HG02840 (cell line): Measurements from ENCODE around the gene PRDX4.
A peak's percentile ranks its signal among the peaks of the same experiment; 100 is the strongest.
"Not testable (repeated sequence)": the region's sequence is repeated elsewhere in the genome, so short reads cannot be mapped to it uniquely, and the experiment has no call there.

Source experiments
- ATAC-seq: cut with Tn5 transposase; IDR thresholded peaks from one replicate; pipeline ENCODE4 v1.9.1; 2021; ENCODE audit warnings: mild to moderate bottlenecking, moderate library complexity, moderate number of reproducible peaks; ENCODE audit not compliant: unreplicated experiment, low FRiP score

PRDX4 gene

GRCh38 chrX:23668335-23668734 lies 1.0 kb downstream of the PRDX4 start:
- peak; percentile 42 for ATAC-seq

DNA sequence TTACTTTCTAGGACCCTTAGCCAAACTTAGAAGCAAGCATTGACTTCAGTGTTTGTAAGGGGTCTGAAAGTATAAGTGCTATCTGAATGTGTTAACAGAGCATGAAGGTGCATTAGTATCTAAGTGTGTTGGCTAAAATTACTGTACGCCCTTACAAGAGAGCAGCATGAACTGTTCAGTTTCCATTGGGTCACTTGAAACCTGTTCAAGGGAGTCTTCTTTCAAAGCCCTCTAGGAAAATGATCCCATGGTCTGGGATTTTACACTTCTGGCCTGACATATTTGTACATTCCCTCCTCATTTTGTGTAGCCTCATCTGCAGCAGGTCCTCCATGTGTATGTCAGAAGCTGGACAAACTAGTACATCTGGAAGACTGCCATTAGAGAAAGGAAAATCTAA lies 3.2 kb downstream of the PRDX4 start:
- no peak for ATAC-seq

DNA sequence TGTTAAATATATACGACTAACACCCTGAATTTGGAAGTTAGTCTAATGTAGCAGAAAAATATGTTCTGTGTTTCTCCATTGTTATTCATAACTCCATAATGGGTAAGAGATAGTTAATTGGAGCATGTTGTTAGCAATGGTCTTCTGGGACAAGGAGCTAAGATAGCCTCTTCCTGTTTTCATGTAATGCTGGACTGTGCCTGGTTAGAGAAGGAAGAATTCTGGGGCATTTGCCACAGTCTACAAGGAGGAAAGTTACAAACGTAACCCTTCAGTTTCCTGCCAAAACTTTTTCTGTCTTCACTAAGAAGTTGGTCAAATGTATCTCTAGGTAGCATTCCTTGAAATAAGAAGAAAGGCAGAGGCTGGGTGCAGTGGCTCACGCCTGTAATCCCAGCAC lies 5.8 kb downstream of the PRDX4 start:
- ATAC-seq, result no peak

DNA sequence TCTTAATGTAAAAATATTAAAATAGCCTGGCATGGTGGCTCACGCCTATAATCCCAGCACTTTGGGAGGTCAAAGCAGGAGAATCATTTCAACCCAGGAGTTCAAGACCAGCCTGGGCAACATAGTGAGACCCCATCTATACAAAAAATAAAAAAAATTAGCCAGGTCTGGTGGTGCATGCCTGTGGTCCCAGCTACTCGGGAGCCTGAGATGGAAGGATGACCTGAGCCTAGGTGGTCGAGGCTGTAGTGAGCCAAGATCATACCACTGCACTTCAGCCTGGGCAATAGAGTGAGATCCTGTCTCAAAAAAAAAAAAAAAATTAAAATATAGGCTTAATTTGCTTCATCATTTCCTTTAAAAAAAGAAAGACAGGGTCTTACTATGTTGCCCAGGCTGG lies 9.2 kb downstream of the PRDX4 start:
- not testable (repeated sequence) for ATAC-seq

DNA sequence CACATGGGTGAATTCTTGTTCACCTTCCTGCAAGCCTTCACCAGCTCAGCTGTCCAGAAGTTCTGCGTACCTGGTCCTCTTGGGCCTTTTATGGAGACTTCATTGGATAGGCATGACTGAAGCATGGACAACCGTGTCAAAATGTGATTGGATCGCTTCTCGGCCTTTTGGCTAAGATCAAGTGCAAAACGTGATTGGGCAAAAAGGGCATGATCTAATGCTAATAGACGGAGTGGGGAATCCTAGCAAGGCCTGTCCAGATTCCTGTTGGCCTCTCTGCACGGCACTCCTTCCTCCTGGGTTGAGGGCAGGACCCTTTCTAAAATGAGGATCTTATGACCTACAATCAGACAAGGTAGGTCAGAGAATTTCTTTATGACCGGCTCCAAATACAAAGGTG lies 24.9 kb downstream of the PRDX4 start:
- no peak for ATAC-seq

DNA sequence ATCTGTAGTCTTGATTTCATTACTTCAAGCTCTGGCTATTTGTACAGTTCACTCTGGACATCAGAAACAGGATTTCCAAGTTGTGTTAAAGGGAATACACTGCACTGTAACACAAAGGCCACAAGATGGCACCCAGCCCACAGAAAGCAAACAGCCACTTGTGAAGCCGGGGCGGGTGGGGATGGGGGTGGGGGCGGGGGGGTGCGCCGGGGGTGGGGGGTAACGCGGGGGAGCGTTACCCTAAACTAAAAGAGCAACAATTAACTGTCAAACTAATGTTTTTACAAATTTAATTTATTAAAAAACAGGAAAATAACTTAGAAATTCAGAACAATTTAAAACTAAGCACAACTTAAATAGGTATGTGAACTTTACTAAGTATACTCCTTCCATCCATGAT lies 27.3 kb downstream of the PRDX4 start:
- no peak for ATAC-seq

DNA sequence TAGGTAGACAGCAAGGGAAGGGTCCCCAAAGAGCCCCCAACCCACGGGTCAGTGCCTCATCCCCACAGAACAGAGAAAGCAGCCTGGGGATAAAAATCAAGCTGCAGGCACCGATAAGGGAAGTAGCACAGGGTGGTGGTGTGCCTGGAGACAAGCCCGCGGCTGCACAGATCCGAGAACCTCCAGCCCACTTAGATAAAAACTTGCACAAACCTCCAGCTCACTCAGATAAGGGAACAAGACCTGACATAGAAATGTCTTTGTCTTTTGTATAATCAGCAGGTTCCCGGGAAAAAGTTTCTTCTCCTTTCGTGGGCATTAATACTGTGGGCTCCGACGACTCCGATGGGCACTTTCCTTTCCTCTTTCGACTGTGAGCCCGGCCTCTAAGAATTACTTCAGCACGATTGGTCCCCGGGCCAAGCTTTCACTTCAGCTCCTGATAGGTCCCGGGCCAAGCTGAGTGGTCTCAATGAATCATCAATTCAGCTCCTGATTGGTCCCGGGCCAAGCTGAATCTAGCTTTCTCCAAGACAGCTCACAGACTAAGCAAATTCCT lies 32.4 kb downstream of the PRDX4 start:
- no peak for ATAC-seq

GRCh38 chrX:23704673-23705206 lies 37.4 kb downstream of the PRDX4 start:
- no peak for ATAC-seq

DNA sequence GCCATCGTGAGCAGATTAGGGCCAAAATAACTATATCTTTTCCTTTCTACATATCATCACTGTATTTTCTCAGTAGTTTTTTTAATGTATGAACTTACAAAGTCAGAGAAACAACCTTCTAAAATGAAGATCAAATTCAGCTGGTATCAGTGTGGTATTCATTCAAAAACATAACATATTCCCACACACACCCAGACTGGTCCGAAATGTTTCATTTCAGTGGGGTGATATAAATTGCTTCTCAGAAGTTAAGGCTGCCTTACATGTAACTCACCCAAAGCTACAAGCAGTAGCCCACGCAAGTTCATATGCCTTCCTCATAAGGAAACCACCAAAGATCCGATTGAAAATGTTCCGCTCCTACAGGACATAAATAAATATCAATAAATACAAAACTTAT lies 37.9 kb downstream of the PRDX4 start:
- ATAC-seq, result no peak

DNA sequence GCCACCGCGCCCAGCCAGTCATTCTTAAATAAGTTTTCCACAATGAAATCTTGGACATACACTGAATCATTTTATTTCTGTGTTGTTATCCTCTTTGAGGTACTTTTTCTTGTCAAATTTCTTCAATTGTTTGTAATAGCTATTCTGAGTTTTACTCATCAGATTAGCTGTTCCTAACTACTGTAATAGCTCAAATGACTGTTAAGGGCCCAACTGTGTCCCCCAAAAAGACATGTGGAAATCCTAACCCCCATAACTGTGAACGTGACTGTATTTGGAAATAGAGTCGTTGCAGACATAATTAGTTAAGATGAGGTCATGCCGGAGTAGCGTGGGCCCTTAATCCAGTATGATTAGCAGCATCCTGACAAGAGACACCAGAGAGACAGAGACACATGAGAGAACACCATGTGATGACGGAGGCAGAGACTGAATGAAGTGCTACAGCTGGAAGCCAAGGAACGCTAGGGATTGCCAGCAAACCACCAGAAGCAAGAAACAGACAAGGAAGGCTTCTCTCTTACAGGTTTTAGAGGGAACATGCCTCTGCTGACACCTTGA lies 52.9 kb downstream of the PRDX4 start:
- no peak for ATAC-seq

DNA sequence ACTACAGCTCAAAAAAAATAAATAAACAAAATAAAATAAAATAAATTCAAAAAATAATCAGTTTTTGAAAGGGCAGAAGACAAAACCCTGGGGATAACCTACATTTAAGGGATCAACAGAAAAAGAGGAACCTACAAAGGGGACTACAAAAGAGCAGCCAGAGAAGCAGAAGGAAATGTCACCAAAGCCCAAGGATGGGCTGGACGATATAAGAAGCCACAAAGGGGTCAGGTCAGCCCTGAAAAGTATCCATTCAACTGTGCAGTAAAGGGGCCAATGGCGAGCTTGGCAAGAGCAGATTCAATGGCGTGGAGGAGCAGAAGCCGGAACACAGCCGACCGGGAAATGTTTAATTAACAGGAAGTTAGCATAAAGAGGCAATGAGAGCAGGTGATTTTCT lies 58.9 kb downstream of the PRDX4 start:
- no peak for ATAC-seq

DNA sequence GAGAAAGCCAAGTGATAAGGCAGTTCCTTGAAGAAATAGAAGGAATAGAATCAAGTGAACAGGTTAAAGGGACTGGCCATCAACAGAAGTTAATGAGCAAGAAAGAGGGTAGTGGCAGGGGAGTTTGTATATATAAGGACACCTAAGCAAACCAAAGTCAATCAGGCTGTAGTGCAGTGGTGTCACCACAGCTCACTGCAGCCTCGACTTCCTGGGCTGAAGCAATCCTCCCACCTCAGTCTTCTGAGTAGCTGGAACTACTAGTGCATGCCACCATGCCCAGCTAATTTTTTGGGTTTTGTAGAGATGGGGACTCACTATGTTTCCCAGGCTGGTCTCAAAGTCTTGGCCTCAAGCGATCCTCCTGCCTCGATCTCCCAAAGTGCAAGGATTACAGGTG lies 59.9 kb downstream of the PRDX4 start:
- no peak for ATAC-seq

GRCh38 chrX:23729214-23729613 lies 61.9 kb downstream of the PRDX4 start:
- ATAC-seq, result no peak

GRCh38 chrX:23731951-23732350 lies 64.7 kb downstream of the PRDX4 start:
- no peak for ATAC-seq

DNA sequence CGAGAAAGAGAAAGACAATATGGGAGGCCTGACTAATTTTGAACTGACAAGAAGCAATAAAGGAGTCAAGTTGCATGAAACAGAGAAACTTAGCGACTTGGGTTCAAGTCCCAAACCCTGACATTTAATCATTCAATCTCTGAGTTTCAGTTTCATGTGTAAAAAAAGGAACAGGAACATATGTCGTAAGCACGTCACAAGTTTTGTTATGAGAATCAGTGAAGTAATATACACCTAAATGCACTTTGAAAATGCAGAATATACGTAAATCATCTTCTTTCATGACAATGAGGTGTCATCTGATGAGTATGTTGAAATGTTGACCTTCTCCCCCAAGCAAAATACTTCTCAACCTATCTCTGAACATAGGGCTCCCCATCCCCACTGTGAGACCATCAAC lies 65.4 kb downstream of the PRDX4 start:
- ATAC-seq, result peak; percentile 76
